ENCODE measurements around the gene PCGF3.

PCGF3 gene

DNA sequence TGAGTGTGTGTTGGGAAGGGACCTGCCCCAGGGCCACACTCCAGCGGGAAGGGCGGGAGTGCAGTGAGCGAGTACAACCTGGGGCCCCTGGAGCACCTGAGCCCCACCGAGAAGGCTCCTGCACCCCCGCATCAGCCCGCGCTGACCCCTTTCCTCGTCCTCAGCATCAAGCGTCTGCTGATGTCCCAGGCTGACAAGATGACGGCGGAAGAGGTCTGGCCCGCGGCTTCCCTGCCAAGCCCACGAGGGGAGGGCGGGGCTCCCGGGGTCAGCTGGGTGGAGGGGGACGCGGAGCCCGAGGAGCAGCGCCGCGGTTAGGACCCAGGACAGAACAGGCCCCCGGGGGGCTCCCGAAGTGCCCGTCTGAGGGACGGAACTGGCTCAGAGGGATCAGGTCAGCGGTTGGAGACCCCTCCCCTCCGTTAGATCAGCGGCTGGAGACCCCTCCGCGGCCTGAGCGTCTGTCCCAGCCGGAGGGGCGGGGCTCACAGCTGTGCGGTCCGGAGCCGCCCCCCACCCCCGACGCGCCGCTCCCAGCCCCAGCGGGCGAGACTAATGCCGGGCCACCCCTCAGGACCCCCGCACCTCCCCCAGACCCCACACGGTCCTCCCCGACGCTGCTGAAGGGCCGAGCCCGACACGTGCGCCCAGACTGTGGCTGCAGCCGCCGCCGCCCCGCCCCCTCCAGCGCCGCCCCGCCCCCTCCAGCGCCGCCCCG is 24.5 kb upstream of the PCGF3 start:
- TF ChIP-seq TAF1 (IDR thresholded peaks at IDR 0.05; ENCODE audit: borderline replicate concordance, insufficient read depth, low read length) (no peak), FOXP2 (optimal IDR thresholded peaks at IDR 0.05; ENCODE audit: borderline replicate concordance, extremely low read depth, extremely low read length, insufficient read depth) (no peak), SIN3A (IDR thresholded peaks at IDR 0.05; ENCODE audit: borderline replicate concordance, insufficient read depth, low read length) (no peak), POLR2AphosphoS5 (IDR thresholded peaks at IDR 0.05; ENCODE audit: low read depth, low read length) (no peak)
- TF ChIP-seq, protein P1, sequence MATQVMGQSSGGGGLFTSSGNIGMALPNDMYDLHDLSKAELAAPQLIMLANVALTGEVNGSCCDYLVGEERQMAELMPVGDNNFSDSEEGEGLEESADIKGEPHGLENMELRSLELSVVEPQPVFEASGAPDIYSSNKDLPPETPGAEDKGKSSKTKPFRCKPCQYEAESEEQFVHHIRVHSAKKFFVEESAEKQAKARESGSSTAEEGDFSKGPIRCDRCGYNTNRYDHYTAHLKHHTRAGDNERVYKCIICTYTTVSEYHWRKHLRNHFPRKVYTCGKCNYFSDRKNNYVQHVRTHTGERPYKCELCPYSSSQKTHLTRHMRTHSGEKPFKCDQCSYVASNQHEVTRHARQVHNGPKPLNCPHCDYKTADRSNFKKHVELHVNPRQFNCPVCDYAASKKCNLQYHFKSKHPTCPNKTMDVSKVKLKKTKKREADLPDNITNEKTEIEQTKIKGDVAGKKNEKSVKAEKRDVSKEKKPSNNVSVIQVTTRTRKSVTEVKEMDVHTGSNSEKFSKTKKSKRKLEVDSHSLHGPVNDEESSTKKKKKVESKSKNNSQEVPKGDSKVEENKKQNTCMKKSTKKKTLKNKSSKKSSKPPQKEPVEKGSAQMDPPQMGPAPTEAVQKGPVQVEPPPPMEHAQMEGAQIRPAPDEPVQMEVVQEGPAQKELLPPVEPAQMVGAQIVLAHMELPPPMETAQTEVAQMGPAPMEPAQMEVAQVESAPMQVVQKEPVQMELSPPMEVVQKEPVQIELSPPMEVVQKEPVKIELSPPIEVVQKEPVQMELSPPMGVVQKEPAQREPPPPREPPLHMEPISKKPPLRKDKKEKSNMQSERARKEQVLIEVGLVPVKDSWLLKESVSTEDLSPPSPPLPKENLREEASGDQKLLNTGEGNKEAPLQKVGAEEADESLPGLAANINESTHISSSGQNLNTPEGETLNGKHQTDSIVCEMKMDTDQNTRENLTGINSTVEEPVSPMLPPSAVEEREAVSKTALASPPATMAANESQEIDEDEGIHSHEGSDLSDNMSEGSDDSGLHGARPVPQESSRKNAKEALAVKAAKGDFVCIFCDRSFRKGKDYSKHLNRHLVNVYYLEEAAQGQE (IDR thresholded peaks at IDR 0.05; ENCODE audit: insufficient read depth in 1 of 2, low read depth in 2 of 2, low read length in 2 of 2) = no peak

DNA sequence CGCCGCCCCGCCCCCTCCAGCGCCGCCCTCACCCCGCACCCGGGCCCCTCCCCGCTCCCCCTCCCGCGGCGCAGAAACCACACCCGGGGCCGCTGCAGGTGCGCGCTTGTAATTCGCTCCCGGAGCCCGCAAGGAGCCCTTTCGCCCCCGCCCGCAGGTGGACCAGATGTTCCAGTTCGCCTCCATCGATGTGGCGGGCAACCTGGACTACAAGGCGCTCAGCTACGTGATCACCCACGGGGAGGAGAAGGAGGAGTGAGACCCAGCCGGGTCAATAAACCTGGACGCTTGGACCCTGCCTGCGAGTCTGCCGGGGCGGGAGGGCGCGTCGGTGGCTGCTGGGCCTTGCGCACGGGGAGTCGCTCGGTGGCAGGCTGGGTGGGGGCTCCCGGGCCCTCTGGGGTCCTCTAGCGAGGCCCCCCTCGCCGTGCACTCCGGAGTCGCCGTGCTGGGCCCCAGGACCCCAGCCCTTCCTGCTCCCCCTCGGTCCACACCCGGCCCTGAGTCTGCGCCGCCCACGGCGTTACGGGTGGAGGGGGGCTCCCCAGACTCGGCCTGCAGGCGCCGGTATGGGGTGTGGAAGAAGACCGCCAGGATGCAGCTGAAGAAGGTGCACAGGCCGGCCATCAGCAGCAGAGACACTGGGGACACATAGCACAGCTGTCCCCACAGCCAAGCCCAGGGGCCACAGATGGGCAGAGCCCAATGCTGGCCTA is 23.7 kb upstream of the PCGF3 start:
- TF ChIP-seq TAF1 (IDR thresholded peaks at IDR 0.05; ENCODE audit: borderline replicate concordance, insufficient read depth, low read length) = no peak
- TF ChIP-seq POLR2AphosphoS5 (IDR thresholded peaks at IDR 0.05; ENCODE audit: low read depth, low read length) = no peak
- no peak for TF ChIP-seq FOXP2 (optimal IDR thresholded peaks at IDR 0.05; ENCODE audit: borderline replicate concordance, extremely low read depth, extremely low read length, insufficient read depth)
- no peak for TF ChIP-seq SIN3A (IDR thresholded peaks at IDR 0.05; ENCODE audit: borderline replicate concordance, insufficient read depth, low read length)
- TF ChIP-seq, protein P1 (IDR thresholded peaks at IDR 0.05; ENCODE audit: insufficient read depth in 1 of 2, low read depth in 2 of 2, low read length in 2 of 2) = no peak

DNA sequence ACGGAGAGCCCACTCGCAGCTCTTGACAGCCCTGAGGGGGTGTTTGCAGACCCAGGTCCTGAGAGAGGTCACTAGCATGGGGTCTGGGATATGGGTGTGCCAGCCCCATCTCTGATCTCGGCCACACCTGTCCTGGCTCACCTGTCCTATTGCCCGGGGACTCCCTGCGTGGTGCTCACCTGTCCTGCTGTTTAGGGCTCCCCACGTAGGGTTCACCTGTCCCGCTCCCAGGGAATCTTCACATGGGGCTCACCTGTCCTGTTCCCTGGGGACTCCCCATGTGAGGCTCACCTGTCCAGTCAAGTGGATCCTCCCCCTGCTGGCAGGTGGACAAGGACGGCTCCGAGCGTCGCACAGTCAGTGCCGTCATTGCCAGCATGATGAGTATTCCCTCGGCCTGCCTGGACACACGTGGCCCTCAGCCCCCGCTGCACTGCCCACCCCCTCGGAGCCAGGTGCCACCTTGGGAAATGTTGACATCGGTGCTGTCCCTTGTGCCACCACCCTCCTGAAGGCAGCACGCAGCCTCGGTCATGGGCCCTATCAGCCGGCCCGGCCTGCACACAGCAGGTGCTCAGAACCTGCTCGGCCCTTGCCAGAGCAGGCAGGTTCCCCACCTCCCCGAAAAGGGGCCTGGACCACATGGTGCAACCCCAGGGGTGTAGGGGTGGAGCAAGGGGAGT is 23.0 kb upstream of the PCGF3 start:
- no peak for TF ChIP-seq SIN3A (IDR thresholded peaks at IDR 0.05; ENCODE audit: borderline replicate concordance, insufficient read depth, low read length)
- TF ChIP-seq FOXP2 (optimal IDR thresholded peaks at IDR 0.05; ENCODE audit: borderline replicate concordance, extremely low read depth, extremely low read length, insufficient read depth) = no peak
- TF ChIP-seq TAF1 (IDR thresholded peaks at IDR 0.05; ENCODE audit: borderline replicate concordance, insufficient read depth, low read length) = no peak
- no peak for TF ChIP-seq POLR2AphosphoS5 (IDR thresholded peaks at IDR 0.05; ENCODE audit: low read depth, low read length)
- TF ChIP-seq, protein P1 (IDR thresholded peaks at IDR 0.05; ENCODE audit: insufficient read depth in 1 of 2, low read depth in 2 of 2, low read length in 2 of 2) = no peak

DNA sequence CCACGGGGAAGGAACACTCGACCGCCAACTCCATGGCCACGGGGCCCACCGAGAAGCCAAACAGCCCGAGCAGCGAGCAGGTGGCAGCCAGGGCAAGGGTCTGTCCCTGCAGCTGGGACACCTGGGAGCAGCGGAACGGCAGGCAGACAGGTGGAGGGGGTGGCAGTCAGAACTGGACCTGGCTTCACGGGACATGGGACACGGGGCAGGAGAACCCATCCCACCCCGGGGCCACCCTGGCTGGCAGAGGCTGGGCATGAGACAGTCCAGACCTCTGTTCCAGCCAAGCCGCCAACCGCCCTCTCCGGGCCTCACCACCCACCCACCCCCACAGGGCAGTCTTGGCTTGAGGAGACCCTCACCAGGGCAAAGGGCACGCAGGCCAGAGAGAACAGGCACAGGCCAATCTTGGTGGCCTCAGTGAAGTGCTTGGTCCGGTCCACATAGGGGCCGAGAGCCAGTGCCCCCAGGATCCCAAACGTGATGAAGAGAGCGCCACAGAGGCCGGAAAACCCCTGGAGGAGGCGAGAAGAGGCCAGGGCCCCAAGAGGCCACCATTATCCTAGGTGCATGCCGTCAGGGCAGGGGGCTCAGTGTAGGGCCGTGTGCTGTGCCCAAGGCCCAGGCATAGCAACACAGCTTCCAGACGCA is 22.3 kb upstream of the PCGF3 start:
- TF ChIP-seq SIN3A (IDR thresholded peaks at IDR 0.05; ENCODE audit: borderline replicate concordance, insufficient read depth, low read length) (no peak), POLR2AphosphoS5 (IDR thresholded peaks at IDR 0.05; ENCODE audit: low read depth, low read length) (no peak), FOXP2 (optimal IDR thresholded peaks at IDR 0.05; ENCODE audit: borderline replicate concordance, extremely low read depth, extremely low read length, insufficient read depth) (no peak), TAF1 (IDR thresholded peaks at IDR 0.05; ENCODE audit: borderline replicate concordance, insufficient read depth, low read length) (no peak)
- TF ChIP-seq, protein P1 (IDR thresholded peaks at IDR 0.05; ENCODE audit: insufficient read depth in 1 of 2, low read depth in 2 of 2, low read length in 2 of 2) = no peak
